Measurements from ENCODE around the gene ALK.

GRCh38 chr2:29916571-29916970 lies 4.8 kb downstream of the ALK start:
- TF ChIP-seq CTCF (tag by site-specific recombination; IDR thresholded peaks at IDR 0.05) (no peak), ZNF292 (tag by site-specific recombination; IDR thresholded peaks at IDR 0.05; ENCODE audit: borderline replicate concordance, low read depth) (no peak), REST (tag by site-specific recombination; IDR thresholded peaks at IDR 0.05) (no peak), ZNF146 (tag by site-specific recombination; IDR thresholded peaks at IDR 0.05) (no peak), ZNF423 (tag by site-specific recombination; IDR thresholded peaks at IDR 0.05) (no peak)

Data from HEK293 (cell line).